Karpas-422 (cell line): ENCODE data around the gene MYO1C. TPM values are rescaled to one million over a fixed set of nuclear protein-coding genes. Genes with fewer than 3 reads are reported as not detected.

Source experiments
- DNase-seq: peaks from one replicate; pipeline ENCODE4 v3.0.0-alpha.2; 2015
- H2AFZ ChIP-seq: fragments of 200-600 bp; sonication (generic); 2 replicates; pipeline ENCODE4 v1.6.1; 2014; ENCODE audit warnings: antibody characterized with exemption, low read length, mixed read lengths
- H3K27ac ChIP-seq: fragments of 200-600 bp; sonication (generic); 2 replicates; pipeline ENCODE4 v1.5.1; 2014; ENCODE audit warnings: mild to moderate bottlenecking, low read length, moderate library complexity
- H3K27me3 ChIP-seq: fragments of 200-600 bp; sonication (generic); 2 replicates; pipeline ENCODE4 v1.6.1; 2014; ENCODE audit warnings: low read length, mixed read lengths
- H3K36me3 ChIP-seq: fragments of 200-600 bp; sonication (generic); 2 replicates; pipeline ENCODE4 v1.6.1; 2014; ENCODE audit warnings: low read length, mixed read lengths; ENCODE audit not compliant: insufficient read depth
- H3K4me1 ChIP-seq: fragments of 200-600 bp; sonication (generic); 2 replicates; pipeline ENCODE4 v1.6.1; 2014; ENCODE audit warnings: mild to moderate bottlenecking, low read length, mixed read lengths
- H3K4me2 ChIP-seq: fragments of 200-600 bp; sonication (generic); 2 replicates; pipeline ENCODE4 v1.6.1; 2014; ENCODE audit warnings: low read length, low read depth, mild to moderate bottlenecking; ENCODE audit not compliant: poor library complexity, severe bottlenecking
- H3K4me3 ChIP-seq: fragments of 200-600 bp; sonication (generic); 2 replicates; pipeline ENCODE4 v1.5.1; 2014; ENCODE audit warnings: mild to moderate bottlenecking, antibody characterized with exemption, low read length, mixed read lengths
- H3K79me2 ChIP-seq: fragments of 200-600 bp; sonication (generic); 2 replicates; pipeline ENCODE4 v1.6.1; 2014; ENCODE audit warnings: mild to moderate bottlenecking, low read length, mixed read lengths
- H3K9ac ChIP-seq: fragments of 200-600 bp; sonication (generic); 2 replicates; pipeline ENCODE4 v1.6.0; 2014; ENCODE audit warnings: low read length
- H3K9me2 ChIP-seq: fragments of 200-600 bp; sonication (generic), shearing (Covaris generic); replicated peaks from 2 replicates; pipeline ENCODE4 v1.6.0; 2014; ENCODE audit warnings: mild to moderate bottlenecking, low read length, moderate library complexity; ENCODE audit not compliant: insufficient read depth
- H3K9me3 ChIP-seq: fragments of 300-700, 200-600 bp; sonication (generic); 2 replicates; pipeline ENCODE4 v1.6.1; 2014; ENCODE audit warnings: low read length, mixed read lengths
- H4K20me1 ChIP-seq: fragments of 200-600 bp; sonication (generic); 2 replicates; pipeline ENCODE4 v1.6.1; 2014; ENCODE audit warnings: mild to moderate bottlenecking, antibody characterized with exemption, low read length, low read depth; ENCODE audit not compliant: insufficient read depth
- total RNA-seq: library from RNA; depleted of rRNA; stranded (reverse); fragments of >200 nt; shearing (Covaris generic); gene quantifications from 2 replicates; pipeline ENCODE4 v1.2.3, GENCODE V29; 2014; ENCODE audit warnings: low replicate concordance; rRNA removed

The MYO1C gene
- total RNA-seq, 1 experiment from 2014 or later = 14.7 TPM

GRCh38 chr17:1416414-1416813 lies 76.1 kb downstream of the MYO1C start:
- Histone ChIP-seq H3K9ac (no peak overlapping the region), H3K27me3 (no peaks in the 10 kb centered on the region), H3K4me2 (no peak overlapping the region), H3K9me2 (no peaks in the 10 kb centered on the region), H4K20me1 (no peaks in the 10 kb centered on the region), H3K36me3 (0 out of 2 replicates have a peak, but pooled peaks cover 5% of the 10 kb centered on the region), H3K27ac (no peak overlapping the region), H3K79me2 (no peaks in the 10 kb centered on the region), H3K4me3 (no peak overlapping the region), H2AFZ (no peak overlapping the region), H3K9me3 (no peaks in the 10 kb centered on the region), H3K4me1 (no peaks in the 10 kb centered on the region)
- no peak for DNase-seq

GRCh38 chr17:1414634-1415033 lies 77.9 kb downstream of the MYO1C start:
- no peaks in the 10 kb centered on the region for H3K27me3 ChIP-seq
- DNase-seq = no peak
- H3K4me1 ChIP-seq = no peaks in the 10 kb centered on the region
- H3K4me3 ChIP-seq = no peak overlapping the region
- H2AFZ ChIP-seq = no peak overlapping the region
- H3K9me2 ChIP-seq = no peaks in the 10 kb centered on the region
- no peaks in the 10 kb centered on the region for H4K20me1 ChIP-seq
- no peak overlapping the region for H3K27ac ChIP-seq
- H3K9ac ChIP-seq = no peak overlapping the region
- no peaks in the 10 kb centered on the region for H3K9me3 ChIP-seq
- 0 out of 2 replicates have a peak, but pooled peaks cover 3% of the 10 kb centered on the region for H3K36me3 ChIP-seq
- H3K79me2 ChIP-seq = no peaks in the 10 kb centered on the region
- no peak overlapping the region for H3K4me2 ChIP-seq

Other genes with a start within 250 kb of the MYO1C start
- gene BHLHA9, start 222.2 kb downstream of the MYO1C start, total RNA-seq = not detected in 2 replicates
- not detected in 2 replicates for gene TRARG1, start 213.0 kb downstream of the MYO1C start, total RNA-seq
- 189 and 298 TPM in 2 replicates for gene YWHAE, start 92.5 kb downstream of the MYO1C start, total RNA-seq
- gene CRK, start 36.5 kb downstream of the MYO1C start, total RNA-seq = 14.1 and 19.5 TPM in 2 replicates
- gene INPP5K, start 23.9 kb upstream of the MYO1C start, total RNA-seq = 61.7 and 102 TPM in 2 replicates
- 26.2 and 28.9 TPM in 2 replicates for gene PITPNA, start 70.1 kb upstream of the MYO1C start, total RNA-seq
- gene SLC43A2, start 136.1 kb upstream of the MYO1C start, total RNA-seq = 10.0 and 10.8 TPM in 2 replicates
- gene SCARF1, start 153.0 kb upstream of the MYO1C start, total RNA-seq = 0.18 TPM in 1 of 2 replicates, not detected in the other
- gene RILP, start 157.2 kb upstream of the MYO1C start, total RNA-seq = 1.7 TPM in 1 of 2 replicates, not detected in the other
- gene PRPF8, start 192.2 kb upstream of the MYO1C start, total RNA-seq = 105 and 130 TPM in 2 replicates
- not detected in 2 replicates for gene TLCD2, start 217.7 kb upstream of the MYO1C start, total RNA-seq
- gene WDR81, start 232.0 kb upstream of the MYO1C start, total RNA-seq = 11.7 and 28.9 TPM in 2 replicates